DOHH2 (cell line): ENCODE data around the gene RHOBTB3.

Source experiments
- EZH2phosphoT487 ChIP-seq: fragments of 200-600 bp; sonication (generic); IDR thresholded peaks from 2 replicates; pipeline ENCODE4 v1.6.1; 2017; ENCODE audit warnings: borderline replicate concordance, mild to moderate bottlenecking, antibody characterized with exemption, low read length, moderate library complexity, mixed read lengths
- TF ChIP-seq, protein P1 (sequence below): fragments of 200-600 bp; sonication (generic); IDR thresholded peaks from one replicate; pipeline ENCODE4 v1.5.1; 2014; ENCODE audit warnings: antibody characterized with exemption, mild to moderate bottlenecking, low read depth, low read length; ENCODE audit not compliant: poor library complexity, severe bottlenecking

DNA sequence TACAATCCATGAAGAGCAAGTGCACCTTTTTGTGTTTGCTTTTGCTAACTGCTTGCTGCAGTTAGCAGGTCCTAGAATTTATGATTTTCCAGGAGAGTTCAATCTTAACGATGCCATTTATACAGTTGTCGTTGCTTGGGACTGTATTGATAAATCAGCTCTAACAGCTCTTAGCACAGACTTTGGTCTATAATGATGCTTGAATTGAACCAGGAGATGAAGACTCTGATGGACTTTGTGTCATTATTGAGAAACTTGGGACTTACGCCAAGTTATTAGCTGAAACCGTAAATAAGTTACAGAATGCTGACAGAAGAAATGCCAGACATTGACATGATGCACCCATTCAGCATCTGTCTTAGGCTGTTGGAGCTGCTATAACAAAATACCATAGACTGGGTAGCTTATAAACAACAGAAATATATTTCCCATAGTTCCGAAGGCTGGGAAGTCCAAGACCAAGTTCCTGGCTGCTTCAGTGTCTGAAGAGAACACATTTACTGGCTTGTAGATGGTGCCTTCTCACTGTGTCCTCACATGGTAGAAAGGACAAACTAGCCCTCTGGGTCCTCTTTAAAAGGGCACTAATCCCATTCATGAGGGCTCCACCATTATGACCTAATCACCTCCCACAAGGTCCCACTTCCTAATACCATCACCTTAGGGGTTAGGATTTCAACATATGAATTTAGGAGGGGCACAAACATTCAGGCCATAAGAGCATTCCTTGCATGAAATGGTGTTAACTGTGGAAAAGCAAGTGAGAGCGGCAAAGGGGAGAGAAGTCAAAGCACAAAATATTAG lies 73.8 kb downstream of the RHOBTB3 start:
- TF ChIP-seq, protein P1, sequence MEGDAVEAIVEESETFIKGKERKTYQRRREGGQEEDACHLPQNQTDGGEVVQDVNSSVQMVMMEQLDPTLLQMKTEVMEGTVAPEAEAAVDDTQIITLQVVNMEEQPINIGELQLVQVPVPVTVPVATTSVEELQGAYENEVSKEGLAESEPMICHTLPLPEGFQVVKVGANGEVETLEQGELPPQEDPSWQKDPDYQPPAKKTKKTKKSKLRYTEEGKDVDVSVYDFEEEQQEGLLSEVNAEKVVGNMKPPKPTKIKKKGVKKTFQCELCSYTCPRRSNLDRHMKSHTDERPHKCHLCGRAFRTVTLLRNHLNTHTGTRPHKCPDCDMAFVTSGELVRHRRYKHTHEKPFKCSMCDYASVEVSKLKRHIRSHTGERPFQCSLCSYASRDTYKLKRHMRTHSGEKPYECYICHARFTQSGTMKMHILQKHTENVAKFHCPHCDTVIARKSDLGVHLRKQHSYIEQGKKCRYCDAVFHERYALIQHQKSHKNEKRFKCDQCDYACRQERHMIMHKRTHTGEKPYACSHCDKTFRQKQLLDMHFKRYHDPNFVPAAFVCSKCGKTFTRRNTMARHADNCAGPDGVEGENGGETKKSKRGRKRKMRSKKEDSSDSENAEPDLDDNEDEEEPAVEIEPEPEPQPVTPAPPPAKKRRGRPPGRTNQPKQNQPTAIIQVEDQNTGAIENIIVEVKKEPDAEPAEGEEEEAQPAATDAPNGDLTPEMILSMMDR = no peak
- no peak for TF ChIP-seq EZH2phosphoT487
